Measurements from ENCODE around the gene DMRT3. TPM values are rescaled to one million over a fixed set of nuclear protein-coding genes. Genes with fewer than 3 reads are reported as not detected.

The DMRT3 gene
- total RNA-seq, 4 donors from 2014 or later: 1.0 TPM; not detected in 3

- H3K27me3 ChIP-seq: peaks cover 0 to 93% (median 0%) of the 10 kb centered on the region in 4 donors
- DNase-seq: no peak
- no peak overlapping the region for H3K4me3 ChIP-seq
- TF ChIP-seq CTCF (IDR thresholded peaks at IDR 0.05): no peak
- no peak for TF ChIP-seq POLR2A (IDR thresholded peaks at IDR 0.05)
- intact Hi-C loops (cut with DNase I): no loop called here
- no peak overlapping the region for H3K27ac ChIP-seq
- 77 to 81% methylated on average over 4 of the region's 4 CpGs for WGBS, 2 donors
- H3K36me3 ChIP-seq: no peaks in the 10 kb centered on the region
- H3K9me3 ChIP-seq: no peaks in the 10 kb centered on the region
- no peaks in the 10 kb centered on the region for H3K4me1 ChIP-seq
Observed at GRCh38 chr9:952546-952945, 23.9 kb upstream of the DMRT3 start.

DNA sequence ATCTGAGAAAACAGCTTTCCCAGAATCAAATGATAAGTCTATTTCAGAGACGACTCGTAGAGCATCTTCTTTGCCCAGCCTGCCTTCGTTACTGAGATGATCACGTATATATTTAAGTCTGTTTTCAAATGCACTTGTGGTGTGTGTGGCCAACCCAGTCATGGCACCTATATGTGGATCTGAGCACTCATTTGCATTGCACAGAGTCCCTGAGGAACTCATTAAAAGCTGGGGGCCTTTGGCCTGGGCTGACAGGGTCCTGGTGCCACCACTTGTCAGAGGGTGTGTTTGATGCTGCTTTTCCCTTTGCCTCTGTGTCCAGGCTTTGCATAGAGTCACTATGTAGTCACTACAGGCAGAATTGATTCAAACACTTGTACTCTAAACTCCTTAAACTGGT lies 17.4 kb upstream of the DMRT3 start:
- H3K27ac ChIP-seq: no peak overlapping the region
- TF ChIP-seq POLR2A (IDR thresholded peaks at IDR 0.05) (no peak), CTCF (IDR thresholded peaks at IDR 0.05) (no peak)
- no peaks in the 10 kb centered on the region for H3K36me3 ChIP-seq
- H3K9me3 ChIP-seq: no peaks in the 10 kb centered on the region
- no peak overlapping the region for H3K4me3 ChIP-seq
- WGBS, 2 donors: 89 to 97% methylated on average over 4 of the region's 4 CpGs
- peaks cover 0 to 11% (median 0%) of the 10 kb centered on the region in 3 donors for H3K4me1 ChIP-seq
- no peak for DNase-seq
- H3K27me3 ChIP-seq: peaks cover 0 to 99% (median 2%) of the 10 kb centered on the region in 4 donors
- intact Hi-C loops (cut with DNase I): no loop called here

DNA sequence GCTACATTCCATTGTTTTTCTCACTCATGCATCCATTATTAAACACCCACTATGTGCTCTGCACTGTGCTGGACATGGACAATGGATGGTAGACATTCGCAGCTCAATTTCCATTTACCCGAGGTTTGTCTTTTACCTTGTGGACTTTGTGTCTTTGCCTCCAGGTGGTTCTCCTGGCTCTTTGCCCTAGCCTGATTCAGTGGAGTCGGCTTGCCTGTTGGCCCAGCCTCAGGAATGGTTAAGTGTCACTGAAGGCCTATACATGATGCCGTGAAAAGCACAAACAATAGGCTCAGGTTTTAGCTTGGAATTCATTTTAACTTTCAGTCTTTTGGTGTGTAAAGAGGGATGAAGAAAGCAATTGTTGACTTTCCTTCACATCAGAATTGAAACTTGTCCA lies 16.5 kb upstream of the DMRT3 start:
- Histone ChIP-seq H3K27me3 (peaks cover 0 to 99% (median 2%) of the 10 kb centered on the region in 4 donors), H3K9me3 (no peaks in the 10 kb centered on the region), H3K4me3 (no peak overlapping the region), H3K27ac (no peak overlapping the region), H3K4me1 (peaks cover 0 to 11% (median 0%) of the 10 kb centered on the region in 3 donors), H3K36me3 (no peaks in the 10 kb centered on the region)
- no peak for DNase-seq
- 23 to 69% methylated on average over 4 of the region's 4 CpGs for WGBS, 2 donors
- intact Hi-C loops (cut with DNase I): no loop called here
- no peak for TF ChIP-seq POLR2A (IDR thresholded peaks at IDR 0.05)
- TF ChIP-seq CTCF (IDR thresholded peaks at IDR 0.05): no peak

GRCh38 chr9:962023-962422 lies 14.4 kb upstream of the DMRT3 start:
- peaks cover 0 to 100% (median 3%) of the 10 kb centered on the region in 4 donors for H3K27me3 ChIP-seq
- intact Hi-C loops (cut with DNase I): no loop called here
- TF ChIP-seq CTCF (IDR thresholded peaks at IDR 0.05): no peak
- TF ChIP-seq POLR2A (IDR thresholded peaks at IDR 0.05): no peak
- H3K4me3 ChIP-seq: no peak overlapping the region
- H3K4me1 ChIP-seq: peaks cover 0 to 19% (median 0%) of the 10 kb centered on the region in 3 donors
- H3K36me3 ChIP-seq: no peaks in the 10 kb centered on the region
- 48 to 57% methylated on average over 6 of the region's 6 CpGs for WGBS, 2 donors
- H3K9me3 ChIP-seq: no peaks in the 10 kb centered on the region
- DNase-seq: no peak
- no peak overlapping the region for H3K27ac ChIP-seq

GRCh38 chr9:965497-965896 lies 11.0 kb upstream of the DMRT3 start:
- Histone ChIP-seq H3K36me3 (no peaks in the 10 kb centered on the region), H3K27ac (no peak overlapping the region), H3K27me3 (peaks cover 0 to 100% (median 17%) of the 10 kb centered on the region in 4 donors), H3K4me3 (no peak overlapping the region), H3K4me1 (peaks cover 0 to 36% (median 3%) of the 10 kb centered on the region in 3 donors), H3K9me3 (no peaks in the 10 kb centered on the region)
- no peak for TF ChIP-seq CTCF (IDR thresholded peaks at IDR 0.05)
- TF ChIP-seq POLR2A (IDR thresholded peaks at IDR 0.05): no peak
- 14 to 45% methylated on average over 4 of the region's 4 CpGs for WGBS, 2 donors
- intact Hi-C loops (cut with DNase I): no loop called here
- no peak for DNase-seq

Measured in esophagus squamous epithelium (tissue), 5 donors.